ENCODE results near the gene ALDH1L1. TPM values are rescaled to one million over a fixed set of nuclear protein-coding genes. Genes with fewer than 3 reads are reported as not detected.

The ALDH1L1 gene
- total and polyA plus RNA-seq, 7 experiments from 2014 or later: not detected

- Histone ChIP-seq H3K36me3 (ENCODE audit: control insufficient read depth in 2 of 3, insufficient read depth in 3 of 3, low read length in 3 of 3) (no peaks in the 10 kb centered on the region), H3K9me3 (ENCODE audit: control insufficient read depth in 2 of 3, low read length in 3 of 3) (no peaks in the 10 kb centered on the region), H3K27me3 (ENCODE audit: control insufficient read depth in 2 of 2, insufficient read depth in 2 of 2, low read length in 2 of 2) (peaks cover 0 to 6% of the 10 kb centered on the region in 2 donors), H3K27ac (ENCODE audit: low read depth, low read length) (no peak overlapping the region), H3K4me1 (ENCODE audit: control insufficient read depth in 2 of 2, insufficient read depth in 2 of 2, low read length in 2 of 2) (no peaks in the 10 kb centered on the region), H3K4me3 (ENCODE audit: low read length) (no peak overlapping the region)
- Mint-ChIP-seq H3K27ac (no peak overlapping the region), H3K9me3 (peaks cover 0 to 4% (median 0%) of the 10 kb centered on the region in 11 donors), H3K36me3 (no peaks in the 10 kb centered on the region), H3K27me3 (peaks cover 51 to 77% (median 69%) of the 10 kb centered on the region in 5 donors), H3K4me1 (peaks cover 0 to 12% (median 8%) of the 10 kb centered on the region in 7 donors), H3K4me3 (peak overlapping the region in 4 of 10 donors; percentile 19 to 83 (median 56))
- intact Hi-C loops (cut with micrococcal nuclease): no loop called here
- DNase-seq (no peak), ATAC-seq (no peak)
- CTCF ChIA-PET: no interaction called here
- POLR2A ChIA-PET: no interaction called here
Measured at GRCh38 chr3:126211569-126211968, 31.2 kb upstream of the ALDH1L1 start.

- Mint-ChIP-seq H3K9me3 (peaks cover 0 to 4% (median 0%) of the 10 kb centered on the region in 11 donors), H3K4me1 (peaks cover 0 to 12% (median 8%) of the 10 kb centered on the region in 7 donors), H3K36me3 (no peaks in the 10 kb centered on the region), H3K27ac (no peak overlapping the region), H3K4me3 (no peak overlapping the region), H3K27me3 (peaks cover 43 to 68% (median 59%) of the 10 kb centered on the region in 5 donors)
- Histone ChIP-seq H3K36me3 (ENCODE audit: control insufficient read depth in 2 of 3, insufficient read depth in 3 of 3, low read length in 3 of 3) (no peaks in the 10 kb centered on the region), H3K27ac (ENCODE audit: low read depth, low read length) (no peak overlapping the region), H3K9me3 (ENCODE audit: control insufficient read depth in 2 of 3, low read length in 3 of 3) (no peaks in the 10 kb centered on the region), H3K27me3 (ENCODE audit: control insufficient read depth in 2 of 2, insufficient read depth in 2 of 2, low read length in 2 of 2) (peaks cover 0 to 6% of the 10 kb centered on the region in 2 donors), H3K4me1 (ENCODE audit: control insufficient read depth in 2 of 2, insufficient read depth in 2 of 2, low read length in 2 of 2) (no peaks in the 10 kb centered on the region), H3K4me3 (ENCODE audit: low read length) (no peak overlapping the region)
- intact Hi-C loops (cut with micrococcal nuclease): no loop called here
- CTCF ChIA-PET: no interaction called here
- ATAC-seq: no peak
- POLR2A ChIA-PET: no interaction called here
- DNase-seq: no peak
Measured at GRCh38 chr3:126210606-126211005, 30.2 kb upstream of the ALDH1L1 start.

GRCh38 chr3:126209741-126210140 lies 29.4 kb upstream of the ALDH1L1 start:
- Mint-ChIP-seq H3K36me3 (no peaks in the 10 kb centered on the region), H3K27ac (no peak overlapping the region), H3K9me3 (peaks cover 0 to 3% (median 0%) of the 10 kb centered on the region in 11 donors), H3K27me3 (peaks cover 35 to 62% (median 55%) of the 10 kb centered on the region in 5 donors), H3K4me1 (peaks cover 0 to 12% (median 8%) of the 10 kb centered on the region in 7 donors), H3K4me3 (no peak overlapping the region)
- POLR2A ChIA-PET: no interaction called here
- Histone ChIP-seq H3K9me3 (ENCODE audit: control insufficient read depth in 2 of 3, low read length in 3 of 3) (no peaks in the 10 kb centered on the region), H3K4me3 (ENCODE audit: low read length) (no peak overlapping the region), H3K4me1 (ENCODE audit: control insufficient read depth in 2 of 2, insufficient read depth in 2 of 2, low read length in 2 of 2) (no peaks in the 10 kb centered on the region), H3K27me3 (ENCODE audit: control insufficient read depth in 2 of 2, insufficient read depth in 2 of 2, low read length in 2 of 2) (peaks cover 0 to 6% of the 10 kb centered on the region in 2 donors), H3K27ac (ENCODE audit: low read depth, low read length) (no peak overlapping the region), H3K36me3 (ENCODE audit: control insufficient read depth in 2 of 3, insufficient read depth in 3 of 3, low read length in 3 of 3) (no peaks in the 10 kb centered on the region)
- ATAC-seq (no peak), DNase-seq (no peak)
- intact Hi-C loops (cut with micrococcal nuclease): no loop called here
- CTCF ChIA-PET: no interaction called here

- Histone ChIP-seq H3K4me3 (ENCODE audit: low read length) (no peak overlapping the region), H3K4me1 (ENCODE audit: control insufficient read depth in 2 of 2, insufficient read depth in 2 of 2, low read length in 2 of 2) (no peaks in the 10 kb centered on the region), H3K27me3 (ENCODE audit: control insufficient read depth in 2 of 2, insufficient read depth in 2 of 2, low read length in 2 of 2) (no peaks in the 10 kb centered on the region), H3K36me3 (ENCODE audit: control insufficient read depth in 2 of 3, insufficient read depth in 3 of 3, low read length in 3 of 3) (no peaks in the 10 kb centered on the region), H3K9me3 (ENCODE audit: control insufficient read depth in 2 of 3, low read length in 3 of 3) (no peaks in the 10 kb centered on the region), H3K27ac (ENCODE audit: low read depth, low read length) (no peak overlapping the region)
- Mint-ChIP-seq H3K4me1 (peaks cover 0 to 12% (median 8%) of the 10 kb centered on the region in 7 donors), H3K36me3 (no peaks in the 10 kb centered on the region), H3K4me3 (no peak overlapping the region), H3K27me3 (peaks cover 25 to 60% (median 50%) of the 10 kb centered on the region in 5 donors), H3K9me3 (peaks cover 0 to 3% (median 0%) of the 10 kb centered on the region in 11 donors), H3K27ac (no peak overlapping the region)
- ChIA-PET POLR2A (no interaction called here), CTCF (interaction anchor here (2.1 kb wide), 1 partner anchor 10 kb away, joined by 5 read pairs; no protein-coding TSS in a partner anchor)
- intact Hi-C loops (cut with micrococcal nuclease): no loop called here
- ATAC-seq (no peak), DNase-seq (no peak)
Measured at GRCh38 chr3:126208606-126209256, 28.3 kb upstream of the ALDH1L1 start.

- Histone ChIP-seq H3K4me1 (ENCODE audit: control insufficient read depth in 2 of 2, insufficient read depth in 2 of 2, low read length in 2 of 2) (no peaks in the 10 kb centered on the region), H3K36me3 (ENCODE audit: control insufficient read depth in 2 of 3, insufficient read depth in 3 of 3, low read length in 3 of 3) (no peaks in the 10 kb centered on the region), H3K4me3 (ENCODE audit: low read length) (no peak overlapping the region), H3K27ac (ENCODE audit: low read depth, low read length) (no peak overlapping the region), H3K27me3 (ENCODE audit: control insufficient read depth in 2 of 2, insufficient read depth in 2 of 2, low read length in 2 of 2) (no peaks in the 10 kb centered on the region), H3K9me3 (ENCODE audit: control insufficient read depth in 2 of 3, low read length in 3 of 3) (no peaks in the 10 kb centered on the region)
- H3K27me3 Mint-ChIP-seq: peaks cover 21 to 57% (median 46%) of the 10 kb centered on the region in 5 donors
- H3K9me3 Mint-ChIP-seq: peaks cover 0 to 3% (median 0%) of the 10 kb centered on the region in 11 donors
- H3K4me1 Mint-ChIP-seq: peaks cover 0 to 12% (median 5%) of the 10 kb centered on the region in 7 donors
- ATAC-seq (no peak), DNase-seq (no peak)
- CTCF ChIA-PET: interaction anchor here (2.1 kb wide), 1 partner anchor 9 kb away, joined by 5 read pairs; no protein-coding TSS in a partner anchor
- H3K27ac Mint-ChIP-seq: no peak overlapping the region
- intact Hi-C loops (cut with micrococcal nuclease): no loop called here
- H3K4me3 Mint-ChIP-seq: no peak overlapping the region
- POLR2A ChIA-PET: no interaction called here
- H3K36me3 Mint-ChIP-seq: no peaks in the 10 kb centered on the region
Measured at GRCh38 chr3:126208182-126208581, 27.8 kb upstream of the ALDH1L1 start.

GRCh38 chr3:126207166-126207565 lies 26.8 kb upstream of the ALDH1L1 start:
- Histone ChIP-seq H3K27ac (ENCODE audit: low read depth, low read length) (no peak overlapping the region), H3K9me3 (ENCODE audit: control insufficient read depth in 2 of 3, low read length in 3 of 3) (no peaks in the 10 kb centered on the region), H3K4me3 (ENCODE audit: low read length) (no peak overlapping the region), H3K27me3 (ENCODE audit: control insufficient read depth in 2 of 2, insufficient read depth in 2 of 2, low read length in 2 of 2) (no peaks in the 10 kb centered on the region), H3K4me1 (ENCODE audit: control insufficient read depth in 2 of 2, insufficient read depth in 2 of 2, low read length in 2 of 2) (no peaks in the 10 kb centered on the region), H3K36me3 (ENCODE audit: control insufficient read depth in 2 of 3, insufficient read depth in 3 of 3, low read length in 3 of 3) (no peaks in the 10 kb centered on the region)
- Mint-ChIP-seq H3K4me1 (peaks cover 0 to 6% (median 0%) of the 10 kb centered on the region in 7 donors), H3K9me3 (peaks cover 0 to 3% (median 0%) of the 10 kb centered on the region in 11 donors), H3K36me3 (no peaks in the 10 kb centered on the region), H3K27me3 (peaks cover 16 to 55% (median 46%) of the 10 kb centered on the region in 5 donors), H3K27ac (no peak overlapping the region), H3K4me3 (no peak overlapping the region)
- ChIA-PET CTCF (interaction anchor here (2.1 kb wide), 1 partner anchor 8 kb away, joined by 5 read pairs; no protein-coding TSS in a partner anchor), POLR2A (no interaction called here)
- intact Hi-C loops (cut with micrococcal nuclease): no loop called here
- DNase-seq (no peak), ATAC-seq (no peak)

Data from naive thymus-derived CD4-positive, alpha-beta T cell (primary cell).